ENCODE measurements around the gene USP17L27.
A peak's percentile ranks its signal among the peaks of the same experiment; 100 is the strongest.
"Not testable (repeated sequence)": the region's sequence is repeated elsewhere in the genome, so short reads cannot be mapped to it uniquely, and the experiment has no call there.

Gene USP17L27

GRCh38 chr4:9343848-9344247 is at the start of gene USP17L27:
TSS of gene USP17L27 (plus strand) at chr4:9344148. CDS start at chr4:9344148, 0 bp downstream.
- DNase-seq = not testable (repeated sequence)

- peak; percentile 10 for DNase-seq
Measured at GRCh38 chr4:9324191-9324590, 19.8 kb upstream of the USP17L27 start.

GRCh38 chr4:9324865-9325264 is 19.1 kb upstream of the USP17L27 start, which contains the start of gene USP17L24:
TSS of gene USP17L24 (plus strand) at chr4:9325165. CDS start at chr4:9325165, 0 bp downstream.
- DNase-seq = not testable (repeated sequence)

GRCh38 chr4:9329611-9330010 is 14.3 kb upstream of the USP17L27 start, which contains the start of gene USP17L25:
TSS of gene USP17L25 (plus strand) at chr4:9329911. CDS start at chr4:9329911, 0 bp downstream.
- DNase-seq = not testable (repeated sequence)

GRCh38 chr4:9334358-9334757 is 9.6 kb upstream of the USP17L27 start, which contains the start of gene USP17L26:
TSS of gene USP17L26 (plus strand) at chr4:9334658. CDS start at chr4:9334658, 0 bp downstream.
- DNase-seq = not testable (repeated sequence)

- DNase-seq = not testable (repeated sequence)
Measured at GRCh38 chr4:9339103-9339502, 4.8 kb upstream of the USP17L27 start, which contains the start of gene USP17L5. TSS of gene USP17L5 (plus strand) at chr4:9339403. CDS start at chr4:9339403, 0 bp downstream.

GRCh38 chr4:9348593-9348992 is 4.6 kb downstream of the USP17L27 start, which contains the start of gene USP17L28:
TSS of gene USP17L28 (plus strand) at chr4:9348893. CDS start at chr4:9348893, 0 bp downstream.
- not testable (repeated sequence) for DNase-seq

GRCh38 chr4:9350866-9351265 is 6.9 kb downstream of the USP17L27 start:
- not testable (repeated sequence) for DNase-seq

GRCh38 chr4:9353338-9353737 is 9.4 kb downstream of the USP17L27 start, which contains the start of gene USP17L29:
TSS of gene USP17L29 (plus strand) at chr4:9353638. CDS start at chr4:9353638, 0 bp downstream.
- not testable (repeated sequence) for DNase-seq

GRCh38 chr4:9362829-9363228 is 18.9 kb downstream of the USP17L27 start, which contains the start of gene USP17L30:
TSS of gene USP17L30 (plus strand) at chr4:9363129. CDS start at chr4:9363129, 0 bp downstream.
- not testable (repeated sequence) for DNase-seq

GRCh38 chr4:9379881-9380280 is 35.9 kb downstream of the USP17L27 start:
- DNase-seq = not testable (repeated sequence)

GRCh38 chr4:9381012-9381534 is 37.1 kb downstream of the USP17L27 start:
- peak; percentile 74 for DNase-seq

- no peak for DNase-seq
Measured at GRCh38 chr4:9384126-9384525, 40.2 kb downstream of the USP17L27 start.

- not testable (repeated sequence) for DNase-seq
Measured at GRCh38 chr4:9389001-9389400, 45.1 kb downstream of the USP17L27 start.
